Measurements from ENCODE around the gene MATR3. TPM values are rescaled to one million over a fixed set of nuclear protein-coding genes. Genes with fewer than 3 reads are reported as not detected.
A peak's percentile ranks its signal among the peaks of the same experiment; 100 is the strongest.
"Not testable (repeated sequence)": the region's sequence is repeated elsewhere in the genome, so short reads cannot be mapped to it uniquely, and the experiment has no call there.

Gene MATR3
- total RNA-seq, 1 donor from 2014 or later = 440 TPM

GRCh38 chr5:139297439-139298133 is 4.0 kb downstream of the MATR3 start:
- DNase-seq = no peak

GRCh38 chr5:139298242-139298641 is 4.7 kb downstream of the MATR3 start:
- no peak for DNase-seq

- DNase-seq = no peak
Observed at GRCh38 chr5:139299486-139299885, 5.9 kb downstream of the MATR3 start.

- DNase-seq = no peak
Observed at GRCh38 chr5:139301808-139302499, 8.4 kb downstream of the MATR3 start.

- DNase-seq = no peak
Observed at GRCh38 chr5:139304391-139305324, 11.1 kb downstream of the MATR3 start.

- DNase-seq = no peak
Observed at GRCh38 chr5:139306197-139306596, 12.7 kb downstream of the MATR3 start.

GRCh38 chr5:139306628-139307379 is 13.3 kb downstream of the MATR3 start:
- DNase-seq = no peak

GRCh38 chr5:139308797-139309196 is 15.3 kb downstream of the MATR3 start:
- DNase-seq = no peak

- DNase-seq = not testable (repeated sequence)
Observed at GRCh38 chr5:139310715-139311186, 17.2 kb downstream of the MATR3 start.

GRCh38 chr5:139312075-139312474 is 18.5 kb downstream of the MATR3 start:
- DNase-seq = no peak

GRCh38 chr5:139314276-139314675 is 20.7 kb downstream of the MATR3 start:
- no peak for DNase-seq

GRCh38 chr5:139315056-139315615 is 21.6 kb downstream of the MATR3 start:
- no peak for DNase-seq

GRCh38 chr5:139335811-139336210 is 42.3 kb downstream of the MATR3 start:
- no peak for DNase-seq

- DNase-seq = no peak
Observed at GRCh38 chr5:139340051-139340450, 46.5 kb downstream of the MATR3 start.

GRCh38 chr5:139341187-139341688 is 47.7 kb downstream of the MATR3 start:
- DNase-seq = no peak

GRCh38 chr5:139341689-139342422 is 48.3 kb downstream of the MATR3 start, which contains the start of gene PAIP2:
Gene PAIP2 (plus strand): TSS chr5:139341854. CDS start chr5:139363785, 21,931 bp downstream.
- DNase-seq = peak; percentile 99

- no peak for DNase-seq
Observed at GRCh38 chr5:139342423-139342723, 48.8 kb downstream of the MATR3 start.

- DNase-seq = no peak
Observed at GRCh38 chr5:139343476-139343875, 49.9 kb downstream of the MATR3 start.

GRCh38 chr5:139344177-139344576 is 50.6 kb downstream of the MATR3 start:
- no peak for DNase-seq

- DNase-seq = not testable (repeated sequence)
Observed at GRCh38 chr5:139345442-139345841, 51.9 kb downstream of the MATR3 start.

- DNase-seq = not testable (repeated sequence)
Observed at GRCh38 chr5:139347863-139348262, 54.3 kb downstream of the MATR3 start.
